Measurements from ENCODE around the gene OSCP1.
"Not testable (repeated sequence)": the region's sequence is repeated elsewhere in the genome, so short reads cannot be mapped to it uniquely, and the experiment has no call there.

Gene OSCP1

DNA sequence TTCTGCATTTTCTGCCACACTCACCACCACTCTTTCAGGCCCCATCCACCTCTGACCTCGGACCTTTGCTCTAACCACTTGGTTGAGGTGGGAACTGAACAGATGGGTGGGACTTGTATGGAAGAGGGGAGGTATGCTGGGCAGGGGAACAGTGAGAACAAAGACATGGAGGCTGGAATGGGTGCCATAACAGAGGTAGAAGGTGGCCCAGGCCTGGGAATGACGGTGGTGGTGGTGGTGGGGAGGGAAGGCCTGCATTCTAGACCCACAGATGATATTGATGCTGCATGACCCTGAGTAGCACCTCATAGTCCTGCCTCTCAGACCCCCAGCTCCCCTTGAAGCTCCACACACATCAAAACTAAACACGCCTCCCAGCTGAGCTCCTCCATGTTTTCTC, 37.7 kb upstream of the OSCP1 start:
- H3K4me3 ChIP-seq (ENCODE audit: control insufficient read depth, low read depth, low read length) = no peak overlapping the region
- DNase-seq (ENCODE audit: low read depth) = no peak
- TF ChIP-seq, protein P1, sequence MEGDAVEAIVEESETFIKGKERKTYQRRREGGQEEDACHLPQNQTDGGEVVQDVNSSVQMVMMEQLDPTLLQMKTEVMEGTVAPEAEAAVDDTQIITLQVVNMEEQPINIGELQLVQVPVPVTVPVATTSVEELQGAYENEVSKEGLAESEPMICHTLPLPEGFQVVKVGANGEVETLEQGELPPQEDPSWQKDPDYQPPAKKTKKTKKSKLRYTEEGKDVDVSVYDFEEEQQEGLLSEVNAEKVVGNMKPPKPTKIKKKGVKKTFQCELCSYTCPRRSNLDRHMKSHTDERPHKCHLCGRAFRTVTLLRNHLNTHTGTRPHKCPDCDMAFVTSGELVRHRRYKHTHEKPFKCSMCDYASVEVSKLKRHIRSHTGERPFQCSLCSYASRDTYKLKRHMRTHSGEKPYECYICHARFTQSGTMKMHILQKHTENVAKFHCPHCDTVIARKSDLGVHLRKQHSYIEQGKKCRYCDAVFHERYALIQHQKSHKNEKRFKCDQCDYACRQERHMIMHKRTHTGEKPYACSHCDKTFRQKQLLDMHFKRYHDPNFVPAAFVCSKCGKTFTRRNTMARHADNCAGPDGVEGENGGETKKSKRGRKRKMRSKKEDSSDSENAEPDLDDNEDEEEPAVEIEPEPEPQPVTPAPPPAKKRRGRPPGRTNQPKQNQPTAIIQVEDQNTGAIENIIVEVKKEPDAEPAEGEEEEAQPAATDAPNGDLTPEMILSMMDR (IDR thresholded peaks at IDR 0.05; ENCODE audit: control insufficient read depth, insufficient read depth, low read depth, low read length, missing control alignments) = no peak

DNA sequence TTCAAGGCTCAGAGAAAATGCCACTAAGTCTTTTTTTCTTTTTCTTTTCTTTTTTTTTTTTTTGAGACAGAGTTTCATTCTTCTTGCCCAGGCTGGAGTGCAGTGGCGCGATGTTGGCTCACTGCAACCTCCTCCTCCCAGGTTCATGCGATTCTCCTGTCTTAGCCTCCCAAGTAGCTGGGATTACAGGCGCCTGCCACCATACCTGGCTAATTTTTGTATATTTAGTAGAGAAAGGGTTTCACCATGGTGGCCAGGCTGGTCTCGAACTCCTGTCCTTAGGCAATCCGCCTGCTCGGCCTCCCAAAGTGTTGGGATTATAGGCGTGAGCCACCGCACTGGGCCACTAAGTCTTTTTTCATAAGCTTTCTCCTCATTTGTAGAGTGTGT, 37.1 kb upstream of the OSCP1 start:
- not testable (repeated sequence) for H3K4me3 ChIP-seq (ENCODE audit: control insufficient read depth, low read depth, low read length)

DNA sequence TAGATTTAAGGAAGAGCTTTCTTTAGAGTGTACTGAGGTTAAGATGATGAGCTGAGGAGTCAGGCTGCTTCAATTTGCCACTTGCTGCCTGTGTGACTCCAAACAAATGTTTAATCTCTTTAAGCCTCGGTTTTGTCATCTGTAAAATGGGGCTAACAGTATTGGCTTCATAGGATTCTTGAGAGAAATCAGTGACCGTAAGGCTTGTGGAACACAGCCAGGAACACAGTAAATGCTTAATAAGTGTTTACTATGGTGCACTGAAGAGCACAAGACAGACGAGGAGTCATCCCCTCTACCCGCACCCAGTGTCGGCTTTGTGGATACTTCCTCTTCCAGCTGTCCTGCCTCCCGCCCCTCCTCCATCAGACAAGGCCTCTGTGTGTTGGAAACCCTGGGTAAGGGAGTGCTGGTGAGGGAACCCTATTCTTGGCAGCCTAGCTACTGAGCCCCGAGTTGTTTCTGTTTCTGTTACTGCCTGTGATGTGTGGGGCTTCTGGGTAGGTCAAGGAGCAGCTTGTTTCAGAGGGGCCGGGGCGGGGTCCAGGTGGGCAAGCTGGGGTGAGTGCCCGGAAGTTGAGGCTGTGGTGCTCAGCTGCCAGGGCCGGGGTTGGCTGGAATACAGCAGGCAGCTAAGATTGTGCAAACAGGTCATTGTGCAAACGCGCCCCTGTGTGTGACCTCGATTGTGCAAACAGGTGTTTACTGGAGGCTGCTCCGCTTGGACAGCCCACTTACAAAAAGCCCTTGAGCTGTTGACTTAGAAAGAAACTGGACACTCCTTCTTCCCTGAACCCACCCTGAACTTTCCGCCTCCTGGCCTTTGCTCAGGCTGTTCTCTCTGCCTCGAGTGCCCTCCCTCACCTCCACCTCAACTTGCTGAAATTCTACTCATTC, 36.4 kb upstream of the OSCP1 start:
- no peak overlapping the region for H3K4me3 ChIP-seq (ENCODE audit: control insufficient read depth, low read depth, low read length)
- TF ChIP-seq, protein P1 (IDR thresholded peaks at IDR 0.05; ENCODE audit: control insufficient read depth, insufficient read depth, low read depth, low read length, missing control alignments) = no peak
- no peak for DNase-seq (ENCODE audit: low read depth)

More for the DNA sequence above, 37.1 kb upstream of the OSCP1 start:
- not testable (repeated sequence) for DNase-seq (ENCODE audit: low read depth)

DNA sequence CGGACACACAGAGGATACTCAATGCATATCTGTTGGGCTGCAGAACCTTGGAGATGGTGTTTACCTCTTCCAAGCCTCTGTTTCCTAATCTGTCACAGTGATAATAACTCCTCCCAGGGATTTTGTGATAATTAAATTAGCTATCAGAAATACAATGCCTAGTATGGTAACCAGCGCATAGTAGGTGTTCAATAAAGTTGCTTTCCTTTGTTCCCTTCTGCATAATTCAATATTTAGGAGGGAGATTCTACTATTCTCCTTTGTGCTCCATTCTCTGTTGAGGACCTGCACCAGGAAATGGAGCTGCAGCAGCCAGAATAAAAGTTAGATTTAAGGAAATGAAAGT, 35.8 kb upstream of the OSCP1 start:
- H3K4me3 ChIP-seq (ENCODE audit: control insufficient read depth, low read depth, low read length) = no peak overlapping the region
- no peak for DNase-seq (ENCODE audit: low read depth)
- TF ChIP-seq, protein P1 (IDR thresholded peaks at IDR 0.05; ENCODE audit: control insufficient read depth, insufficient read depth, low read depth, low read length, missing control alignments) = no peak

DNA sequence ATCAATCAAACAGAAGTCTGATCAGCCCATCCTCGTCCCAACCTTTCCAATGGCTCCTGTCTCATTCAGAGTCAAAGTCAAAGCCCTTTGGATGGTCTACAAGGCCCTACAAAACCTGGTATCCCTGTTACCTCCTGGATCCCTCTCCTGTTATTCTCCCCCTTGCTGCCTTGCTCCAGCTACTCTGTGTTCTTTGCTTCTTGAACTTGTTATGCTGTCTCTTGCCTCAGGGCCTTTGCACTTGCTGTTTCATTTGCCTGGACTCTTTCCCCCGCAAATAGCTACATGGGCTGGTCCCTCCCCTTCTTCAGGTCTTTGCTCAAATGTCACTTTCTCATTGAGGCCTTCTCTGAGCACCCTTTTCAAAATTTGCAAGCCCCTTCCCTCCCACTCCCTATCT, 33.8 kb upstream of the OSCP1 start:
- TF ChIP-seq, protein P1 (IDR thresholded peaks at IDR 0.05; ENCODE audit: control insufficient read depth, insufficient read depth, low read depth, low read length, missing control alignments) = no peak
- no peak for DNase-seq (ENCODE audit: low read depth)
- no peak overlapping the region for H3K4me3 ChIP-seq (ENCODE audit: control insufficient read depth, low read depth, low read length)

DNA sequence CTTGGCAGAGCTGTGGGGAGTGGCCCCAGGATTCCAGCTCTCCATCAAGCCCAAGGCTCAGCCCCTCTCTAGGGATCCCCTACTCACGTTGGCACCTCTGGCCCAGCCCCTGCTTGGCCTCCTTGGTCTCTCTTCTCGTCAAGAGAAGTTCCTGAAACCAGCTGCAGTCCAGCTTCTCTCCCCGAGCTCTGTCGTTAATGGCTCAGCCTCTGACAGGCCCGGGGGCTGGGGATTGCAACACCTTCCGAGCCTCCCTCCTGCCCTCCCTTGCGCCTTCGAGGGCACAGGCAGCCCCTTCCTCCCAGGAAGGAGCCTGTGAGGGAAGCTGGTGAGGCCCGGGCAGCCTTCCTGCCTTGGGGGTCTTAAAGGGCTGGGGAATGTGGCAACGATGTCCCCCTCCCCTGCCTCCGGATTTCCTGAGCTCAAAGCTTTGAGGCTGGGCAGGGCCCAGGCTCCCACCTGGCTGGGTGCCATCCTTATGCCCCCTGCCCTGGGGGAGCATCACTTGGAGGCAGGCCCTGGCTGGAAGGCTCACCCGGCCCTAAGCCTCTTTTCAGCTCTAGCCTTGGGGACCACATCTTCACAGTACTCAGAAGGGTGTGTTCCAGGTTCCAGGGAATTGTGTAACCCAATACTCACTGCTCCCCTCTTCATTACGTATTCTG, 32.6 kb upstream of the OSCP1 start, which contains the start of gene CSF3R:
TSS of gene CSF3R (minus strand) at position 190 of the 665 bp plus-strand sequence. CDS start 3,417 bp downstream, outside the sequence.
- no peak within 1 kb of the TSS for H3K4me3 ChIP-seq (ENCODE audit: control insufficient read depth, low read depth, low read length)
- no peak for DNase-seq (ENCODE audit: low read depth)
- TF ChIP-seq, protein P1 (IDR thresholded peaks at IDR 0.05; ENCODE audit: control insufficient read depth, insufficient read depth, low read depth, low read length, missing control alignments) = no peak

Measured in AG09309 (cell line).